DND-41 (cell line): ENCODE measurements around the gene OSBPL5.

ENCODE experiments used
- ATAC-seq: fragments of 200-7000 bp; cut with Tn5 transposase; 3 replicates; pipeline ENCODE4 v1.9.1; 2021; ENCODE audit warnings: low read depth; ENCODE audit not compliant: insufficient read depth
- DNase-seq: peaks from one replicate; pipeline ENCODE4 v3.0.0-alpha.2; 2020
- H2AFZ ChIP-seq: 2 replicates; pipeline ENCODE4 v1.6.0; 2012; ENCODE audit warnings: low read depth, low read length
- H3K27ac ChIP-seq: 2 replicates; pipeline ENCODE4 v1.5.1; 2012; ENCODE audit warnings: low read length, inconsistent platforms
- H3K27me3 ChIP-seq: fragments of 200-600 bp; sonication (generic); 2 replicates; pipeline ENCODE4 v1.6.0; 2012; ENCODE audit warnings: low read length, mild to moderate bottlenecking, inconsistent platforms; ENCODE audit not compliant: insufficient read depth, poor library complexity
- H3K36me3 ChIP-seq: 2 replicates; pipeline ENCODE4 v1.5.1; 2012; ENCODE audit warnings: low read length, inconsistent platforms; ENCODE audit not compliant: insufficient read depth
- H3K4me1 ChIP-seq: 2 replicates; pipeline ENCODE4 v1.5.1; 2012; ENCODE audit warnings: mild to moderate bottlenecking, low read length; ENCODE audit not compliant: insufficient read depth
- H3K4me2 ChIP-seq: 2 replicates; pipeline ENCODE4 v1.6.0; 2012; ENCODE audit warnings: mild to moderate bottlenecking, moderate library complexity, low read length, inconsistent platforms; ENCODE audit not compliant: insufficient read depth
- H3K4me3 ChIP-seq, 2 experiments: fragments of 200-600 bp in 1 of 2; shearing (Covaris generic) in 1 of 2; 2 replicates each; pipeline ENCODE4 v1.5.1; 2012 to 2016; ENCODE audit warnings: inconsistent platforms in 2 of 2, low read length in 2 of 2, mild to moderate bottlenecking in 2 of 2, low read depth in 1 of 2, moderate library complexity in 1 of 2
- H3K79me2 ChIP-seq: 2 replicates; pipeline ENCODE4 v1.6.0; 2012; ENCODE audit warnings: low read length, inconsistent platforms; ENCODE audit not compliant: insufficient read depth
- H3K9ac ChIP-seq: 2 replicates; pipeline ENCODE4 v1.6.0; 2012; ENCODE audit warnings: low read depth, mild to moderate bottlenecking, inconsistent platforms, low read length, moderate library complexity
- H3K9me3 ChIP-seq: 2 replicates; pipeline ENCODE4 v1.5.1; 2012; ENCODE audit warnings: low read length, moderate library complexity, mild to moderate bottlenecking, inconsistent platforms; ENCODE audit not compliant: insufficient read depth, severe bottlenecking
- H4K20me1 ChIP-seq: 2 replicates; pipeline ENCODE4 v1.6.0; 2012; ENCODE audit warnings: low read length; ENCODE audit not compliant: insufficient read depth
- EZH2 ChIP-seq: IDR thresholded peaks from 3 replicates; pipeline ENCODE4 v1.6.1; 2012; ENCODE audit warnings: borderline replicate concordance, low read depth, mild to moderate bottlenecking, moderate library complexity, low read length, inconsistent platforms; ENCODE audit not compliant: severe bottlenecking
- TF ChIP-seq, protein P1 (sequence below): IDR thresholded peaks from 2 replicates; pipeline ENCODE4 v1.5.1; 2012; ENCODE audit warnings: borderline replicate concordance, low read length, moderate library complexity, mild to moderate bottlenecking; ENCODE audit not compliant: poor library complexity, severe bottlenecking; ENCODE audit errors: extremely low read depth

Gene OSBPL5

DNA sequence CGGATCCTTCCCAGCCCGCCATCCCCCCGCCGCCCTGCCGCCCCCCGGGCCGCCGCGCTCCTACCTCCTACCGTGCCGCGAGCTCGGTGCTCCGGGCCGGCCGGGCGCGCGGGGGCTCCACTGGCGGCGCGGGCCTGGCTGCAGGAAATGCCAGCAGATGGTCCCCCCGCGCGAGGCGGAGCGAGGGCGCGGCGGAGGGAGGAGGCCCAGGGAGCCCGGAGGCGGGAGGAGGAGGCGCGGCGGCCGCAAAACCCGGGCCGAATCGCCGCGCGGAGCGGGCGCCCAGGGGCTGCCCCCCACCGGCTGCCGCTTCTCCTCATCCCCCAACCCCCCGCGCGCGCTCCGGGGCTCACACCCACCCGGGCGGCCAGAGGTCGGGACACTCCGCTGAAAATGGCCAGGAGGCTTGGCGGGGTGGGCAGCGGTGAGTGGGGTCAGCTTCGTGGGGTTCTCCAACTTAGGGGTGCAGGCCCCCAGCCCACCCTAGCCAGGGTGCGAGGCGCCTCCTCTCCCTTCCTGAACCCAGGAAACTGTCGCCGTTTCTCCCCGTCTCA lies at the start of gene OSBPL5:
Gene OSBPL5 (minus strand): TSS at position 159 of the 554 bp plus-strand sequence. CDS start 36,162 bp downstream, outside the sequence.
- peak within 1 kb of the TSS; percentile 84 to 97 for H3K4me3 ChIP-seq
- DNase-seq, result peak; percentile 85
- H3K9me3 ChIP-seq, result no peaks in the 10 kb centered on the region
- peak within 1 kb of the TSS; percentile 86 for H3K9ac ChIP-seq
- ATAC-seq, result peak; percentile 43
- H3K36me3 ChIP-seq, result peaks cover 24% of the 10 kb centered on the region
- peak within 1 kb of the TSS; percentile 92 for H3K27ac ChIP-seq
- peak within 1 kb of the TSS; percentile 72 for H2AFZ ChIP-seq
- peaks cover 49% of the 10 kb centered on the region for H3K79me2 ChIP-seq
- peaks cover 41% of the 10 kb centered on the region for H4K20me1 ChIP-seq
- TF ChIP-seq, protein P1, sequence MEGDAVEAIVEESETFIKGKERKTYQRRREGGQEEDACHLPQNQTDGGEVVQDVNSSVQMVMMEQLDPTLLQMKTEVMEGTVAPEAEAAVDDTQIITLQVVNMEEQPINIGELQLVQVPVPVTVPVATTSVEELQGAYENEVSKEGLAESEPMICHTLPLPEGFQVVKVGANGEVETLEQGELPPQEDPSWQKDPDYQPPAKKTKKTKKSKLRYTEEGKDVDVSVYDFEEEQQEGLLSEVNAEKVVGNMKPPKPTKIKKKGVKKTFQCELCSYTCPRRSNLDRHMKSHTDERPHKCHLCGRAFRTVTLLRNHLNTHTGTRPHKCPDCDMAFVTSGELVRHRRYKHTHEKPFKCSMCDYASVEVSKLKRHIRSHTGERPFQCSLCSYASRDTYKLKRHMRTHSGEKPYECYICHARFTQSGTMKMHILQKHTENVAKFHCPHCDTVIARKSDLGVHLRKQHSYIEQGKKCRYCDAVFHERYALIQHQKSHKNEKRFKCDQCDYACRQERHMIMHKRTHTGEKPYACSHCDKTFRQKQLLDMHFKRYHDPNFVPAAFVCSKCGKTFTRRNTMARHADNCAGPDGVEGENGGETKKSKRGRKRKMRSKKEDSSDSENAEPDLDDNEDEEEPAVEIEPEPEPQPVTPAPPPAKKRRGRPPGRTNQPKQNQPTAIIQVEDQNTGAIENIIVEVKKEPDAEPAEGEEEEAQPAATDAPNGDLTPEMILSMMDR, result peak; percentile 3
- no peak for TF ChIP-seq EZH2
- H3K27me3 ChIP-seq, result no peaks in the 10 kb centered on the region
- H3K4me2 ChIP-seq, result peak within 1 kb of the TSS; percentile 98
- peaks cover 74% of the 10 kb centered on the region for H3K4me1 ChIP-seq

GRCh38 chr11:3214420-3214699 lies 49.2 kb upstream of the OSBPL5 start:
- no peak overlapping the region for H3K27ac ChIP-seq
- no peaks in the 10 kb centered on the region for H4K20me1 ChIP-seq
- H3K79me2 ChIP-seq, result no peaks in the 10 kb centered on the region
- ATAC-seq (no peak), DNase-seq (no peak)
- TF ChIP-seq, protein P1, result no peak
- no peak for TF ChIP-seq EZH2
- H3K4me2 ChIP-seq, result no peak overlapping the region
- peaks cover 10% of the 10 kb centered on the region for H3K4me1 ChIP-seq
- no peaks in the 10 kb centered on the region for H3K36me3 ChIP-seq
- H2AFZ ChIP-seq, result no peak overlapping the region
- H3K9ac ChIP-seq, result no peak overlapping the region
- peaks cover 10% of the 10 kb centered on the region for H3K9me3 ChIP-seq
- H3K27me3 ChIP-seq, result no peaks in the 10 kb centered on the region
- H3K4me3 ChIP-seq, result no peak overlapping the region

- Histone ChIP-seq H3K4me1 (peaks cover 16% of the 10 kb centered on the region), H3K27me3 (no peaks in the 10 kb centered on the region), H4K20me1 (no peaks in the 10 kb centered on the region), H3K79me2 (no peaks in the 10 kb centered on the region), H3K27ac (no peak overlapping the region), H3K36me3 (no peaks in the 10 kb centered on the region), H3K4me2 (no peak overlapping the region), H3K9ac (no peak overlapping the region), H2AFZ (no peak overlapping the region), H3K4me3 (no peak overlapping the region), H3K9me3 (peaks cover 10% of the 10 kb centered on the region)
- TF ChIP-seq EZH2, result no peak
- TF ChIP-seq, protein P1, result no peak
- DNase-seq, result no peak
- no peak for ATAC-seq
Observed at GRCh38 chr11:3213659-3214419, 48.7 kb upstream of the OSBPL5 start.
